Kidney (tissue), 14 donors: ENCODE measurements around the gene PYGB. TPM values are rescaled to one million over a fixed set of nuclear protein-coding genes. Genes with fewer than 3 reads are reported as not detected.

ENCODE experiments used
- DNase-seq, 5 donors: peaks; one replicate each; pipeline ENCODE4 v3.0.0-alpha.2; 2013 to 2020
- FAIRE-seq: peaks from 2 replicates; lab custom pipeline; 2012; peaks lifted over from hg19 to GRCh38; lab: Jason Lieb, UNC
- H3K27ac ChIP-seq, 2 donors: one replicate each; pipeline ENCODE4 v1.7.0; 2013; ENCODE audit warnings: low read depth in 2 of 2, low read length in 2 of 2, inconsistent platforms in 1 of 2
- H3K27me3 ChIP-seq: one replicate; pipeline ENCODE4 v1.7.1; 2013; ENCODE audit warnings: low read length, inconsistent platforms; ENCODE audit not compliant: control insufficient read depth, insufficient read depth
- H3K36me3 ChIP-seq, 3 donors: one replicate each; pipeline versions ENCODE4 v1.7.0 to v1.7.1; 2013; ENCODE audit warnings: low read length in 3 of 3, control low read depth in 1 of 3, inconsistent platforms in 1 of 3; ENCODE audit not compliant: insufficient read depth in 3 of 3, control insufficient read depth in 2 of 3
- H3K4me1 ChIP-seq, 3 donors: one replicate each; pipeline versions ENCODE4 v1.7.0 to v1.7.1; 2013; ENCODE audit warnings: low read length in 3 of 3, inconsistent platforms in 1 of 3, low read depth in 1 of 3; ENCODE audit not compliant: control insufficient read depth in 2 of 3, insufficient read depth in 2 of 3
- H3K4me3 ChIP-seq, 3 donors: one replicate each; pipeline versions ENCODE4 v1.7.0 to v1.8.1; 2013; ENCODE audit warnings: low read length in 3 of 3, control low read depth in 1 of 3, inconsistent platforms in 1 of 3
- H3K9ac ChIP-seq, 3 donors: one replicate each; pipeline versions ENCODE4 v1.7.0 to v1.7.1; 2013; ENCODE audit warnings: low read length in 3 of 3, control low read depth in 1 of 3, inconsistent platforms in 1 of 3
- H3K9me3 ChIP-seq, 3 donors: one replicate each; pipeline versions ENCODE4 v1.7.0 to v1.7.1; 2013; ENCODE audit warnings: low read length in 3 of 3, control low read depth in 1 of 3, inconsistent platforms in 1 of 3; ENCODE audit not compliant: control insufficient read depth in 2 of 3, insufficient read depth in 1 of 3
- CTCF ChIP-seq: IDR thresholded peaks from 3 replicates; pipeline ENCODE4 v1.5.1; 2012; ENCODE audit warnings: mild to moderate bottlenecking, moderate library complexity, borderline replicate concordance; ENCODE audit not compliant: insufficient read depth; ENCODE audit errors: extremely low read depth
- intact Hi-C: fragments of 100-400 bp; cut with DNase I; formaldehyde crosslinking; loops from one replicate; pipeline ENCODE4 v1.11.1; 2022
- polyA plus RNA-seq: library from polyadenylated mRNA; stranded (reverse); fragments of 350-450 nt; fragmentation: Illumina TruSeq; extraction: RNeasy Lipid Tissue Mini Kit (QIAGEN cat#74804); gene quantifications from one replicate; pipeline ENCODE4 v1.2.3, GENCODE V29; 2014; ENCODE audit warnings: low read depth, low replicate concordance; ENCODE audit not compliant: insufficient read depth
- total RNA-seq: library from RNA; stranded (reverse); fragmentation: NEBNext Ultra II Directional; extraction: Animal tissue kit (Norgen Biotek cat#: 25700); gene quantifications from one replicate; pipeline ENCODE4 v1.2.1, GENCODE V29; 2021
- donor health status: control.
- donor health status: control.
- donor health status: control.
- donor health status: control.
- donor health status: control.
- donor health status: DM: yes; HTN: yes; CAD: no.
- donor health status: Normal renal cell carcinoma (clear cell type).

Gene PYGB
- total and polyA plus RNA-seq, 2 donors from 2014 or later, result 50.9 to 176 TPM

DNA sequence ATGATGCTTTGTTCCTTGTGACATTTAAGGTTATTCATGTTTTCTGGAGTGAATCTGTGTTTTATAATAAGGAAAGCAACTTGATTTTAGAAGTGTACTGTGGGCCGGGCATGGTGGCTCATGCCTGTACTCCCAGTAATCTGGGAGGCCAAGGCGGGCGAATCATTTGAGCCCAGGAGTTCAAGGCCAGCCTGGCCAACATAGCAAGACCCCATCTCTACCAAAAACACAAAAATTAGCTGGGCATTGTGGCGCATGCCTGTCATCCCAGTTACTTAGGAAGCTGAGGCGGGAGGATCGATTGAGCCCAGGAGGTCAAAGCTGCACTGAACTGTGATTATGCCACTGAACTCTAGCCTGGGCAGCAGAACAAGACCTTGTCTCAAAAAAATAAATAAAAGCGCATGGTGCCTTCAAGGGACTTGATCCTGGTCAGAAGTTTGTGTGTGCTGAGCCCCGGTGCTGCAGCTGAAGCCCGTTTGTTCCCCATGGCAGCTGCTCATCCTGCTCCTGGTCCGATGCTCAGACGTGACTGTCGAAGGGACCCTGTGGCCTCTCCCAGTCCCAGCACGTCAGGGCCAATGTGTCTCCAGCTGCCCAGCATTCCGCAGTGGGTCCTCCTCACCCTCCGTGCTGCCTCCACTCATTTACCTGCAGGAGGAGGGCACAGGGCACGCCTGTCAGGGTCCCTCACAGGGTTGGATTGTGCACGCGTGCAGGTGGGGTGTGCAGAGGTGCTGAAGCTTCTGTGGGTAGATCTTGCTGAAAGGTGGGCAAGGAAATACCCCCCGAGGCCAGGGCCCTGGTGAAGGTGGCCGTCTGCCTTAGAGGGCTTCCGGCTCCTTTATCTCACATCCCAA, 34.1 kb upstream of the PYGB start:
- Histone ChIP-seq H3K9ac (no peak overlapping the region), H3K4me3 (no peak overlapping the region), H3K9me3 (no peaks in the 10 kb centered on the region), H3K27me3 (no peaks in the 10 kb centered on the region), H3K36me3 (peaks cover 0 to 34% (median 30%) of the 10 kb centered on the region in 3 donors), H3K4me1 (no peaks in the 10 kb centered on the region), H3K27ac (no peak overlapping the region)
- no peak for DNase-seq
- intact Hi-C loops, result no loop called here
- FAIRE-seq, result no peak
- no peak for TF ChIP-seq CTCF

- H3K9ac ChIP-seq, result no peak overlapping the region
- H3K4me1 ChIP-seq, result no peaks in the 10 kb centered on the region
- H3K36me3 ChIP-seq, result peaks cover 0 to 34% (median 30%) of the 10 kb centered on the region in 3 donors
- FAIRE-seq (no peak), DNase-seq (no peak)
- TF ChIP-seq CTCF, result no peak
- intact Hi-C loops, result no loop called here
- no peak overlapping the region for H3K27ac ChIP-seq
- no peak overlapping the region for H3K4me3 ChIP-seq
- H3K27me3 ChIP-seq, result no peaks in the 10 kb centered on the region
- no peaks in the 10 kb centered on the region for H3K9me3 ChIP-seq
These were observed 33.5 kb upstream of the PYGB start for GRCh38 chr20:25214426-25214790.

- no peak for TF ChIP-seq CTCF
- no peak for FAIRE-seq
These were observed 33.1 kb upstream of the PYGB start for GRCh38 chr20:25214819-25215218.

More at GRCh38 chr20:25214819-25215218, 33.1 kb upstream of the PYGB start:
- Histone ChIP-seq H3K4me3 (no peak overlapping the region), H3K27me3 (no peaks in the 10 kb centered on the region), H3K9ac (no peak overlapping the region), H3K9me3 (no peaks in the 10 kb centered on the region), H3K27ac (no peak overlapping the region), H3K4me1 (no peaks in the 10 kb centered on the region), H3K36me3 (peaks cover 0 to 34% (median 30%) of the 10 kb centered on the region in 3 donors)
- DNase-seq, result no peak
- intact Hi-C loops, result no loop called here
